ENCODE data around the gene FITM1. TPM values are rescaled to one million over a fixed set of nuclear protein-coding genes. Genes with fewer than 3 reads are reported as not detected.

The FITM1 gene
- total and polyA plus RNA-seq, 2 experiments from 2014 or later = 0.53 TPM; not detected in 1

DNA sequence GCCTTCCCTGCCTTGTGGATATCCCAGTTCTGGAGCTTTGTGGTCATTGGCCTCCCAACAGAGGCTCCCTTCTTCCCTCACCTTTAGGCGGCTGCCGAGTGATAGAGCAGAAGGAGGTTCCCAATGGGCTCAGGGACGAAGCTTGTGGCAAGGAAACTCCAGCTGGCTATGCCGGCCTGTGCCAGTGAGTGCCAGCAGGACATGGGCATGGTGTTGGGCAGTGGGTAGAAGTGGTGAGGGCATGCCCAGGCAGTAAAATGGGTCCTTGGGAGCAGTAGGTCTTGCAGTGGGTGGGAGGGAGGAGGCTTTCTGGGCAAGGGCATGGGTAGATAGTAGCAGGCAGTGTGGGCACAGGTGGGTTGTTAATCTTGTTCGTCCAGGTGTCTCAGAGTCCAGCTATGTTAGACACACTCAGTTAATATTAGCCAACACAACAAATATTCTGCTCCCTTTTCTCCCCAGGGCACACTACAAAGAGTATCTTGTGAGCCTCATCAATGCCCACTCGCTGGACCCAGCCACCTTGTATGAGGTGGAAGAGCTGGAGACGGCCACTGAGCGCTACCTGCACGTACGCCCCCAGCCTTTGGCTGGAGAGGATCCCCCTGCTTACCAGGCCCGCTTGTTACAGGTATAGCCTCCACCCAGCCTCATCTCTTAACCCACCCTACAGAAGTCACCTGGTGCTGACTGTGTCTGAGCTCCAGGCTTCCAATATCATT lies 29.5 kb downstream of the FITM1 start:
- Mint-ChIP-seq H3K27ac (no peak overlapping the region), H3K4me1 (peaks cover 9% of the 10 kb centered on the region), H3K4me3 (no peak overlapping the region), H3K9me3 (no peaks in the 10 kb centered on the region), H3K36me3 (ENCODE audit: low read depth) (peaks cover 59% of the 10 kb centered on the region), H3K27me3 (ENCODE audit: insufficient read depth, low read depth, poor library complexity) (peaks cover 4% of the 10 kb centered on the region)
- TF ChIP-seq JUNB (IDR thresholded peaks at IDR 0.05; ENCODE audit: unreplicated experiment) = no peak
- no peak for TF ChIP-seq ZNF331 (CRISPR knock-in tag; IDR thresholded peaks at IDR 0.05; ENCODE audit: low read depth)
- TF ChIP-seq STAT1 (IDR thresholded peaks at IDR 0.05; ENCODE audit: unreplicated experiment) = no peak
- TF ChIP-seq CREB1 (CRISPR knock-in tag; IDR thresholded peaks at IDR 0.05; ENCODE audit: low read depth) = no peak
- TF ChIP-seq POLR2AphosphoS5 (IDR thresholded peaks at IDR 0.05; ENCODE audit: low read depth) = no peak
- no peak for TF ChIP-seq EZH2phosphoT487 (IDR thresholded peaks at IDR 0.05; ENCODE audit: unreplicated experiment)
- TF ChIP-seq, protein P1, sequence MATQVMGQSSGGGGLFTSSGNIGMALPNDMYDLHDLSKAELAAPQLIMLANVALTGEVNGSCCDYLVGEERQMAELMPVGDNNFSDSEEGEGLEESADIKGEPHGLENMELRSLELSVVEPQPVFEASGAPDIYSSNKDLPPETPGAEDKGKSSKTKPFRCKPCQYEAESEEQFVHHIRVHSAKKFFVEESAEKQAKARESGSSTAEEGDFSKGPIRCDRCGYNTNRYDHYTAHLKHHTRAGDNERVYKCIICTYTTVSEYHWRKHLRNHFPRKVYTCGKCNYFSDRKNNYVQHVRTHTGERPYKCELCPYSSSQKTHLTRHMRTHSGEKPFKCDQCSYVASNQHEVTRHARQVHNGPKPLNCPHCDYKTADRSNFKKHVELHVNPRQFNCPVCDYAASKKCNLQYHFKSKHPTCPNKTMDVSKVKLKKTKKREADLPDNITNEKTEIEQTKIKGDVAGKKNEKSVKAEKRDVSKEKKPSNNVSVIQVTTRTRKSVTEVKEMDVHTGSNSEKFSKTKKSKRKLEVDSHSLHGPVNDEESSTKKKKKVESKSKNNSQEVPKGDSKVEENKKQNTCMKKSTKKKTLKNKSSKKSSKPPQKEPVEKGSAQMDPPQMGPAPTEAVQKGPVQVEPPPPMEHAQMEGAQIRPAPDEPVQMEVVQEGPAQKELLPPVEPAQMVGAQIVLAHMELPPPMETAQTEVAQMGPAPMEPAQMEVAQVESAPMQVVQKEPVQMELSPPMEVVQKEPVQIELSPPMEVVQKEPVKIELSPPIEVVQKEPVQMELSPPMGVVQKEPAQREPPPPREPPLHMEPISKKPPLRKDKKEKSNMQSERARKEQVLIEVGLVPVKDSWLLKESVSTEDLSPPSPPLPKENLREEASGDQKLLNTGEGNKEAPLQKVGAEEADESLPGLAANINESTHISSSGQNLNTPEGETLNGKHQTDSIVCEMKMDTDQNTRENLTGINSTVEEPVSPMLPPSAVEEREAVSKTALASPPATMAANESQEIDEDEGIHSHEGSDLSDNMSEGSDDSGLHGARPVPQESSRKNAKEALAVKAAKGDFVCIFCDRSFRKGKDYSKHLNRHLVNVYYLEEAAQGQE (IDR thresholded peaks at IDR 0.05; ENCODE audit: unreplicated experiment) = no peak
- TF ChIP-seq ETS1 (IDR thresholded peaks at IDR 0.05) = no peak
- no peak for TF ChIP-seq ZNF462 (CRISPR knock-in tag; IDR thresholded peaks at IDR 0.05)
- TF ChIP-seq EZH2 (IDR thresholded peaks at IDR 0.05; ENCODE audit: low read depth, unreplicated experiment) = no peak
- no peak for TF ChIP-seq ZNF114 (CRISPR knock-in tag; IDR thresholded peaks at IDR 0.05)
- TF ChIP-seq NANOG (IDR thresholded peaks at IDR 0.05; ENCODE audit: borderline replicate concordance) = no peak
- TF ChIP-seq CTCF (conservative IDR thresholded peaks at IDR 0.05; ENCODE audit: low read depth in 2 of 2) = no peak
- H3K4me2 ChIP-seq = no peak overlapping the region
- H3K4me3 ChIP-seq = no peak overlapping the region
- peaks cover 12% of the 10 kb centered on the region; the same call in 1 of the 2 replicates for H3F3A ChIP-seq (replicated peaks; ENCODE audit: low read depth)
- H3K4me1 ChIP-seq (ENCODE audit: insufficient read depth) = peaks cover 11% of the 10 kb centered on the region
- peaks cover 7% of the 10 kb centered on the region; the same call in 1 of the 2 replicates for H4K20me1 ChIP-seq (replicated peaks; ENCODE audit: insufficient read depth)
- H2AFZ ChIP-seq = no peak overlapping the region
- H3K27ac ChIP-seq (ENCODE audit: low read depth) = no peak overlapping the region
- DNase-seq (ENCODE audit: low spot score) (no peak), ATAC-seq (no peak)
- H3K27me3 ChIP-seq (ENCODE audit: insufficient read depth) = no peaks in the 10 kb centered on the region
- no peaks in the 10 kb centered on the region for H3K9me2 ChIP-seq (ENCODE audit: insufficient read depth)
- H3K36me3 ChIP-seq (ENCODE audit: insufficient read depth) = peaks cover 10% of the 10 kb centered on the region; the same call in 1 of the 2 replicates
- no peaks in the 10 kb centered on the region for H3K79me2 ChIP-seq (replicated peaks; ENCODE audit: insufficient read depth)
